DOHH2 (cell line): ENCODE results near the gene CYP2U1.

Experiments
- H3F3A ChIP-seq: fragments of 200-600 bp; sonication (generic), shearing (Covaris generic); 2 replicates; pipeline ENCODE4 v1.6.0; 2016; ENCODE audit warnings: antibody characterized with exemption, mild to moderate bottlenecking; ENCODE audit not compliant: control insufficient read depth, insufficient read depth
- H3K27ac ChIP-seq: fragments of 200-600 bp; sonication (generic); 2 replicates; pipeline ENCODE4 v1.5.1; 2014; ENCODE audit warnings: low read depth, mild to moderate bottlenecking, low read length, moderate library complexity
- H3K27me3 ChIP-seq: fragments of 200-600 bp; sonication (generic); 2 replicates; pipeline ENCODE4 v1.6.1; 2014; ENCODE audit warnings: mild to moderate bottlenecking, low read length, mixed read lengths; ENCODE audit not compliant: control insufficient read depth
- H3K36me3 ChIP-seq: fragments of 200-600 bp; sonication (generic); 2 replicates; pipeline ENCODE4 v1.6.1; 2014; ENCODE audit warnings: mild to moderate bottlenecking, low read length, moderate library complexity, mixed read lengths; ENCODE audit not compliant: control insufficient read depth
- H3K4me1 ChIP-seq: fragments of 200-600 bp; sonication (generic); 2 replicates; pipeline ENCODE4 v1.6.1; 2014; ENCODE audit warnings: mild to moderate bottlenecking, low read length, mixed read lengths; ENCODE audit not compliant: control insufficient read depth
- H3K4me2 ChIP-seq: fragments of 200-600 bp; sonication (generic); 2 replicates; pipeline ENCODE4 v1.6.0; 2014; ENCODE audit warnings: mild to moderate bottlenecking, low read length, moderate library complexity
- H3K4me3 ChIP-seq: fragments of 200-600 bp; sonication (generic); 2 replicates; pipeline ENCODE4 v1.5.1; 2014; ENCODE audit warnings: mild to moderate bottlenecking, low read length, mixed read lengths
- H3K79me2 ChIP-seq: fragments of 200-600 bp; sonication (generic); 2 replicates; pipeline ENCODE4 v1.6.1; 2014; ENCODE audit warnings: mild to moderate bottlenecking, low read length, mixed read lengths; ENCODE audit not compliant: control insufficient read depth
- H3K9me2 ChIP-seq: fragments of 200-600 bp; sonication (generic); replicated peaks from 2 replicates; pipeline ENCODE4 v1.6.1; 2014; ENCODE audit warnings: mild to moderate bottlenecking, low read length, mixed read lengths; ENCODE audit not compliant: control insufficient read depth
- H3K9me3 ChIP-seq: fragments of 200-600 bp; sonication (generic); 2 replicates; pipeline ENCODE4 v1.6.1; 2014; ENCODE audit warnings: antibody characterized with exemption, low read length, mixed read lengths; ENCODE audit not compliant: control insufficient read depth, insufficient read depth
- H4K20me1 ChIP-seq: fragments of 200-600 bp; sonication (generic); 2 replicates; pipeline ENCODE4 v1.6.0; 2014; ENCODE audit warnings: low read depth, mild to moderate bottlenecking, antibody characterized with exemption, low read length, moderate library complexity; ENCODE audit not compliant: control insufficient read depth, insufficient read depth
- EZH2phosphoT487 ChIP-seq: fragments of 200-600 bp; sonication (generic); IDR thresholded peaks from 2 replicates; pipeline ENCODE4 v1.6.1; 2017; ENCODE audit warnings: borderline replicate concordance, mild to moderate bottlenecking, antibody characterized with exemption, low read length, moderate library complexity, mixed read lengths
- TF ChIP-seq, protein P1 (sequence below): fragments of 200-600 bp; sonication (generic); IDR thresholded peaks from one replicate; pipeline ENCODE4 v1.5.1; 2014; ENCODE audit warnings: antibody characterized with exemption, mild to moderate bottlenecking, low read depth, low read length; ENCODE audit not compliant: poor library complexity, severe bottlenecking

Gene CYP2U1

DNA sequence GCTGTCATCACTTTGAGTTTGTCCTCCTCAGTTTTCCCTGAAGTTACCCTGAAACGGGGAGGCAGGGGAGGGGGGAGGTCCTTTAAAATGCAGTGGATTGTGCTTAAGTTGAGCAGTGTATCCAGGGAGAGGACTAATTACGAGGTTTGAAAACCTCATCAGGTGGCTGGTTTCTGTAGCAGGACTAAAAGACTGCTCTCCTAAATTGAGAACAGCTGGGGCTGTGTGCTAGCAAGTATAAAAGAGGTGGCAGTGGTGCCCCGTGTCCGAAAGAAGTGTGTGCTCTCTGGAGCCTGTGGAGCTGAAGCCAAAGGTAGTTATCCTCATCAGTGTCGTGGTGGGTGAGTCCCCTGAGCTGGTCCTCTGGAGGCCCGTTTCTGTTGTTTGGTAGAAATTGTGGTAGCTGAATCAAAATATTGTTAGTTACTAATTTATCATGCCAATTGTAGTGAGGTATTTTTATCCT lies 37.2 kb upstream of the CYP2U1 start:
- no peaks in the 10 kb centered on the region for H3K36me3 ChIP-seq
- H3K4me3 ChIP-seq = no peak overlapping the region
- H3K4me2 ChIP-seq = no peak overlapping the region
- H3K9me2 ChIP-seq = no peaks in the 10 kb centered on the region
- H3K79me2 ChIP-seq = no peaks in the 10 kb centered on the region
- no peaks in the 10 kb centered on the region for H4K20me1 ChIP-seq
- no peaks in the 10 kb centered on the region; the same call in 1 of the 2 replicates for H3K9me3 ChIP-seq
- H3K27me3 ChIP-seq = peaks cover 6% of the 10 kb centered on the region; the same call in 1 of the 2 replicates
- TF ChIP-seq, protein P1, sequence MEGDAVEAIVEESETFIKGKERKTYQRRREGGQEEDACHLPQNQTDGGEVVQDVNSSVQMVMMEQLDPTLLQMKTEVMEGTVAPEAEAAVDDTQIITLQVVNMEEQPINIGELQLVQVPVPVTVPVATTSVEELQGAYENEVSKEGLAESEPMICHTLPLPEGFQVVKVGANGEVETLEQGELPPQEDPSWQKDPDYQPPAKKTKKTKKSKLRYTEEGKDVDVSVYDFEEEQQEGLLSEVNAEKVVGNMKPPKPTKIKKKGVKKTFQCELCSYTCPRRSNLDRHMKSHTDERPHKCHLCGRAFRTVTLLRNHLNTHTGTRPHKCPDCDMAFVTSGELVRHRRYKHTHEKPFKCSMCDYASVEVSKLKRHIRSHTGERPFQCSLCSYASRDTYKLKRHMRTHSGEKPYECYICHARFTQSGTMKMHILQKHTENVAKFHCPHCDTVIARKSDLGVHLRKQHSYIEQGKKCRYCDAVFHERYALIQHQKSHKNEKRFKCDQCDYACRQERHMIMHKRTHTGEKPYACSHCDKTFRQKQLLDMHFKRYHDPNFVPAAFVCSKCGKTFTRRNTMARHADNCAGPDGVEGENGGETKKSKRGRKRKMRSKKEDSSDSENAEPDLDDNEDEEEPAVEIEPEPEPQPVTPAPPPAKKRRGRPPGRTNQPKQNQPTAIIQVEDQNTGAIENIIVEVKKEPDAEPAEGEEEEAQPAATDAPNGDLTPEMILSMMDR = no peak
- no peak for TF ChIP-seq EZH2phosphoT487
- H3F3A ChIP-seq = no peaks in the 10 kb centered on the region
- H3K27ac ChIP-seq = no peak overlapping the region
- H3K4me1 ChIP-seq = no peaks in the 10 kb centered on the region

DNA sequence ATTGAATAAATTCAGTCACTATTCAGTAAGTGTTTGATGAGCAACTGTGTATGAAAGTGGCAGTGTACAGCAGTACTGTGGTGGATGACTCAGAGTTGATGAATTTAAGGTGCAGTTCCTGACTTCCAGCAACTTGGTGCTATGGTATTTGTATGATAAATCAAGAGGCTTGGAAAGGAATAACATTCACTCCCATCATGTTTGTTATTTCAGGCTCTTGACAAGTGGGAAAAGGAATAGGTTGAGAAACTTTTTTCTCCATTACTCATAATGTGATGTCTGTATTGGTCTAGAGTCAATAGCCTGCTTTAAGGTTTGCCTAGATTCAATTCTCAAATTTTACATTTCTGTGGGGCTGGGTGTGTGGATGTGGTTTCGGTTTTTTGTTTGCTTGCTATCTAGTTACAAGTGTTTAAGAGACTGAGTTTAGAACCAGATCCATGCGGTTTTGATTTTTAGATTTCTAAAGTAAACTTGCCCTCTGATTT lies 35.1 kb upstream of the CYP2U1 start:
- no peaks in the 10 kb centered on the region; the same call in 1 of the 2 replicates for H3K9me3 ChIP-seq
- no peak overlapping the region for H3K4me2 ChIP-seq
- H3K36me3 ChIP-seq = no peaks in the 10 kb centered on the region
- H4K20me1 ChIP-seq = no peaks in the 10 kb centered on the region
- no peaks in the 10 kb centered on the region for H3K4me1 ChIP-seq
- no peaks in the 10 kb centered on the region for H3F3A ChIP-seq
- H3K4me3 ChIP-seq = no peak overlapping the region
- TF ChIP-seq EZH2phosphoT487 = no peak
- TF ChIP-seq, protein P1 = no peak
- H3K79me2 ChIP-seq = no peaks in the 10 kb centered on the region
- H3K9me2 ChIP-seq = no peaks in the 10 kb centered on the region
- no peak overlapping the region for H3K27ac ChIP-seq
- peaks cover 9% of the 10 kb centered on the region; the same call in 1 of the 2 replicates for H3K27me3 ChIP-seq

GRCh38 chr4:107896646-107897045 lies 34.7 kb upstream of the CYP2U1 start:
- TF ChIP-seq, protein P1 = no peak
- no peak for TF ChIP-seq EZH2phosphoT487
- no peak overlapping the region for H3K4me2 ChIP-seq
- H3K27ac ChIP-seq = no peak overlapping the region

More at GRCh38 chr4:107896646-107897045, 34.7 kb upstream of the CYP2U1 start:
- H3K4me1 ChIP-seq = no peaks in the 10 kb centered on the region
- no peak overlapping the region for H3K4me3 ChIP-seq
- no peaks in the 10 kb centered on the region for H3K9me2 ChIP-seq
- no peaks in the 10 kb centered on the region for H3F3A ChIP-seq
- H4K20me1 ChIP-seq = no peaks in the 10 kb centered on the region
- no peaks in the 10 kb centered on the region; the same call in 1 of the 2 replicates for H3K9me3 ChIP-seq
- H3K36me3 ChIP-seq = no peaks in the 10 kb centered on the region
- peaks cover 9% of the 10 kb centered on the region; the same call in 1 of the 2 replicates for H3K27me3 ChIP-seq
- H3K79me2 ChIP-seq = no peaks in the 10 kb centered on the region
